DOHH2 (cell line): ENCODE data around the gene HIKESHI.

Experiments
- EZH2phosphoT487 ChIP-seq: fragments of 200-600 bp; sonication (generic); IDR thresholded peaks from 2 replicates; pipeline ENCODE4 v1.6.1; 2017; ENCODE audit warnings: borderline replicate concordance, mild to moderate bottlenecking, antibody characterized with exemption, low read length, moderate library complexity, mixed read lengths
- TF ChIP-seq, protein P1 (sequence below): fragments of 200-600 bp; sonication (generic); IDR thresholded peaks from one replicate; pipeline ENCODE4 v1.5.1; 2014; ENCODE audit warnings: antibody characterized with exemption, mild to moderate bottlenecking, low read depth, low read length; ENCODE audit not compliant: poor library complexity, severe bottlenecking

DNA sequence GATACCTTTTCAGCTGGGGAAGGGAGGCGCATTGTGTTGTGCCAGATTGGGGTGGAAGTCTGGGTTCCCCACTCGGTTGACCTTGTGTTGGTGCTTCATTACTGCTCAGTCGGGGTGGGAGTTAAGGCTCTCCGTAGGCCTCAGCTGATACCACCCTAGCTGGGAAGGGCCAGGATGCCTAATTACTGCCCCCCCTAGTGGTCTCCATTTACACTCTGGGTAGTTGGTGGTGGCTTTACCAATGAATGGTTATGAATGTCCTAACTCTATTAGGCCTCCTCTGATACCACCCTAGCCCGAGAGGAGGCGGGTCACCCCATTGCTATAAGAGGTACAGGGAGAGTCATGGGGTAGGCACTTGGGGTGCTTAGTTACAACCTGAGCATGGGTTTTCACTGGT is 27.5 kb upstream of the HIKESHI start:
- no peak for TF ChIP-seq EZH2phosphoT487
- TF ChIP-seq, protein P1, sequence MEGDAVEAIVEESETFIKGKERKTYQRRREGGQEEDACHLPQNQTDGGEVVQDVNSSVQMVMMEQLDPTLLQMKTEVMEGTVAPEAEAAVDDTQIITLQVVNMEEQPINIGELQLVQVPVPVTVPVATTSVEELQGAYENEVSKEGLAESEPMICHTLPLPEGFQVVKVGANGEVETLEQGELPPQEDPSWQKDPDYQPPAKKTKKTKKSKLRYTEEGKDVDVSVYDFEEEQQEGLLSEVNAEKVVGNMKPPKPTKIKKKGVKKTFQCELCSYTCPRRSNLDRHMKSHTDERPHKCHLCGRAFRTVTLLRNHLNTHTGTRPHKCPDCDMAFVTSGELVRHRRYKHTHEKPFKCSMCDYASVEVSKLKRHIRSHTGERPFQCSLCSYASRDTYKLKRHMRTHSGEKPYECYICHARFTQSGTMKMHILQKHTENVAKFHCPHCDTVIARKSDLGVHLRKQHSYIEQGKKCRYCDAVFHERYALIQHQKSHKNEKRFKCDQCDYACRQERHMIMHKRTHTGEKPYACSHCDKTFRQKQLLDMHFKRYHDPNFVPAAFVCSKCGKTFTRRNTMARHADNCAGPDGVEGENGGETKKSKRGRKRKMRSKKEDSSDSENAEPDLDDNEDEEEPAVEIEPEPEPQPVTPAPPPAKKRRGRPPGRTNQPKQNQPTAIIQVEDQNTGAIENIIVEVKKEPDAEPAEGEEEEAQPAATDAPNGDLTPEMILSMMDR: peak; percentile 53
